ENCODE results near the gene FFAR3. TPM values are rescaled to one million over a fixed set of nuclear protein-coding genes. Genes with fewer than 3 reads are reported as not detected.

Gene FFAR3
- total RNA-seq, 1 donor from 2014 or later, result not detected

DNA sequence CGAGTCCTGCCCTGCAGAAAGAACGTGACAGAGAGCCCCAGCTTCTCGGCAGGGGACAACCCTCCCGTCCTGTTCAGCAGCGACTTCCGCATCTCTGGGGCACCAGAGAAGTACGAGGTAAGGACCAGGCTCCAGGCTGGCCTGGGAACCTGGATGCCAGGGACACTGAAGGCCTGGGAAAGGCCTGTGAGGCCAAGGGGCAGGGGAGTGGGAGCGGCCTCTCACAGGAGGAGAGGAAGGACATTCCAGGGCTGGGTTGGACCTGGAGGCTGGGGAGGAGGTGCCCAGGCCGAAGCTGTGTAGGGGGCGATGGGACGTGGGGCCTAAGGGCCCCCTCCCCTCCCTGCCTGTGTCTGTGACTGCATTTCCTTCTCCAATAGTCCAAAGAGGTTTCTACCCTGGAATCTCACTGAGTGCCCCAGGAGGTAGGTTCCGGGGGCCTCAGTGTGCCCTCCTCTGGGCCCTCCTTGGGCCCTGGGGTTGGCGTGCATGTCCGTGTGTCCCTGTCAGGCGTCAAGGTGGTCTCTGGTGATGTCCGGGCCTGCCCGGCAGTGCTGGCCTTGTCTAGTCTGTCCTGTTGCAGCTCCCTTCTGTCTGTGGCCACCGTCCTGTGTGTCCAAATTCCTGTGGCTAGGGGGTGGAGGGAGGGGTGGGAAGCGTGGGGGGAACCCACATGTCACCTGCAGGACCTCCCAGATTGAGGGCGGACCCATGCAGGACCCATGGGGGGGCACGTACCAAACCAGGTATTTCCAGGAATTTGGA, 46.2 kb upstream of the FFAR3 start:
- Histone ChIP-seq H3K4me1 (peaks cover 2% of the 10 kb centered on the region), H3K9me3 (no peaks in the 10 kb centered on the region), H3K36me3 (no peaks in the 10 kb centered on the region), H3K27ac (no peak overlapping the region), H3K27me3 (ENCODE audit: low read depth) (no peaks in the 10 kb centered on the region), H3K4me3 (no peak overlapping the region)
- no peak for TF ChIP-seq CTCF (IDR thresholded peaks at IDR 0.05)
- peak; percentile 15 to 41 for ATAC-seq
- intact Hi-C loops (cut with DNase I), result no loop called here
- no peak for DNase-seq

DNA sequence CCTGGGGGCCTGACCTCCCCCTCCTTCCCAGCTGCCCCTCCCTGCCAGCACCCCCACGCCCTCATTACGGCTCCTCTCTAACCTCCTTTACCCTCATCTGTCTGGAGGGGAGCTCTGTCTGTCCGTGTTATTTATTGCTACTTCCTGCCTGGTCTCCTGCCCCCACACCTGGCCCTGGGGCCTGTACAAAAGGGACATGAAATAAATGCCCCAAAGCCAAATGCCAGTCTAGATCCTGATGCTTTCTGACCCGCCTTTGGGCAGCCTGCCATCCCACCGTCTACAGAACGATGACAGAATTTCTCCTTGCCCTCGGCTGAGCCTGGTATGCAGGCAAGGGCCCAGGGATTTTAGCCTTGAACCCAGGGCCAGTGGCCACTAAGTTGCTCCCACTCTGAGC, 44.7 kb upstream of the FFAR3 start:
- Histone ChIP-seq H3K36me3 (no peaks in the 10 kb centered on the region), H3K4me1 (peaks cover 14% of the 10 kb centered on the region), H3K27me3 (ENCODE audit: low read depth) (no peaks in the 10 kb centered on the region), H3K27ac (no peak overlapping the region), H3K9me3 (no peaks in the 10 kb centered on the region), H3K4me3 (no peak overlapping the region)
- intact Hi-C loops (cut with DNase I), result no loop called here
- TF ChIP-seq CTCF (IDR thresholded peaks at IDR 0.05), result no peak
- ATAC-seq, result no peak
- DNase-seq, result no peak

DNA sequence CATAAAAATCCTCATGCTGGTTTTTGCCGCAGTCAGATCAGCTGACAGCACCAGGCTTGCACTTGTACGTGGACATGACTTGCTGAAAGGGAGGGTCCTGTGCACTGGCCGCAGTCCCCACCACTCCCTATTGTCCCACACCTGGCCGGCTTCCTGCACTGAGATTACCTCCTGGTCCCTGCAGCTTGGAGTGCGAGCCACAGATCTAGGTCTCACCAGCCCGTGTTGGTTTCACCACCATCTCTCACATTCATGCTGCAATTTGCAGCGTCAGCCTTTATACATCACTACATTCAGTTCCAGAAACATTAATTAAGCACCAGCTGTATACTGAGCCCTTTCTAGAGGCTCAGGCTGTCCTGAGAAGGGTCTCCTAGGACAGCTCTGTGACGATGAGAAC, 44.2 kb upstream of the FFAR3 start:
- no peaks in the 10 kb centered on the region for H3K9me3 ChIP-seq
- ATAC-seq, result no peak
- peaks cover 19% of the 10 kb centered on the region for H3K4me1 ChIP-seq
- TF ChIP-seq CTCF (IDR thresholded peaks at IDR 0.05), result no peak
- no peak for DNase-seq
- H3K27me3 ChIP-seq (ENCODE audit: low read depth), result no peaks in the 10 kb centered on the region
- H3K27ac ChIP-seq, result no peak overlapping the region
- no peaks in the 10 kb centered on the region for H3K36me3 ChIP-seq
- intact Hi-C loops (cut with DNase I), result no loop called here
- no peak overlapping the region for H3K4me3 ChIP-seq

DNA sequence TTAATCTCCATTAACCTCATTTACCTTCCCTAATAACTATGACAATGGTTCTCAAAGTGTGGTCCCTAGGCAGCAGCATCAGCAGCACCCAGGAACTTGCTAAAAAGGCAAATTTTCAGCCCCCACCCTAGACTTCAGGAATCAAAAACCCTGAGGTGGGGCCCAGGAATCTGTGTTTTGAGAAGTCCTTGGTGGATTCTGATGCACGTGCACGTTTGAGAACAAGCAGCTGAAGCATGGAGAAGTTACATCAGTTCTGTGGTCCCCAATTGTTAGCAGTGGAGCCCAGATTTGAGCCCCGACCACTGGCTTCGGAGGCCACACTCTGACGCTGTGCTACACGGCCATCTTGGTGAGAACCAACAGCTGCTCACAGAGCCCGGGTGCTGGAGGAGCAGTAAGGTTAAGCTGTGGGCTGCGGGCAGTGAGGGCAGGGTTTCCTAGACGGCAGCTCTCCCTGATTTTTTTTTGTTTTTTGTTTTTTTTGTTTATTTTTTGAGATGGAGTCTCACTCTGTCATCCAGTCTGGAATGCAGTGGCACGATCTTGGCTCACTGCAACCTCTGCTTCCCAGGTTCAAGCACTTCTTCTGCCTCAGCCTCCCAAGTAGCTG, 43.3 kb upstream of the FFAR3 start:
- Histone ChIP-seq H3K27ac (no peak overlapping the region), H3K4me3 (no peak overlapping the region), H3K9me3 (no peaks in the 10 kb centered on the region), H3K27me3 (ENCODE audit: low read depth) (no peaks in the 10 kb centered on the region), H3K4me1 (peaks cover 20% of the 10 kb centered on the region), H3K36me3 (no peaks in the 10 kb centered on the region)
- intact Hi-C loops (cut with DNase I), result no loop called here
- TF ChIP-seq CTCF (IDR thresholded peaks at IDR 0.05), result no peak
- DNase-seq (no peak), ATAC-seq (no peak)

DNA sequence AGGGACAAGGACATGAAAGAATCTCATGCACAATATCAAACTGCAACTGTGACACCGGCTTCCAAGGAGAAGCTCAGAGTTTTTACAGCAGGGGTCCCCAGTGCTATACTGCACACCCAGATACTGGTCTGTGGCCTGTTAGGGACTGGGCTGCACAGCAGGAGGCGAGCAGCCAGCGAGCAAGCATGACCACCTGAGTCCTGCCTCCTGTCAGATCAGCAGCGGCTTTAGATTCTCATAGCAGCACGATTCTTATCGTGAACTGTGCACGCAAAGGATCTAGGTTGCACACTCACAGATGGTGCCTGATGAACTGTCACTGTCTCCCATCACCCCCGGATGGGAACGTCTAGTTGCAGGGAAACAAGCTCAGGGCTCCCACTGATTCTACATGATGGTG, 42.4 kb upstream of the FFAR3 start:
- TF ChIP-seq CTCF (IDR thresholded peaks at IDR 0.05), result no peak
- Histone ChIP-seq H3K4me1 (peaks cover 22% of the 10 kb centered on the region), H3K27me3 (ENCODE audit: low read depth) (no peaks in the 10 kb centered on the region), H3K27ac (no peak overlapping the region), H3K9me3 (no peaks in the 10 kb centered on the region), H3K4me3 (no peak overlapping the region), H3K36me3 (no peaks in the 10 kb centered on the region)
- intact Hi-C loops (cut with DNase I), result no loop called here
- DNase-seq (no peak), ATAC-seq (no peak)
